GM21529 (cell line): ENCODE data around the gene GPANK1.

Experiments used
- ATAC-seq: cut with Tn5 transposase; IDR thresholded peaks from one replicate; pipeline ENCODE4 v1.9.1; 2021; ENCODE audit not compliant: unreplicated experiment

GPANK1 gene

DNA sequence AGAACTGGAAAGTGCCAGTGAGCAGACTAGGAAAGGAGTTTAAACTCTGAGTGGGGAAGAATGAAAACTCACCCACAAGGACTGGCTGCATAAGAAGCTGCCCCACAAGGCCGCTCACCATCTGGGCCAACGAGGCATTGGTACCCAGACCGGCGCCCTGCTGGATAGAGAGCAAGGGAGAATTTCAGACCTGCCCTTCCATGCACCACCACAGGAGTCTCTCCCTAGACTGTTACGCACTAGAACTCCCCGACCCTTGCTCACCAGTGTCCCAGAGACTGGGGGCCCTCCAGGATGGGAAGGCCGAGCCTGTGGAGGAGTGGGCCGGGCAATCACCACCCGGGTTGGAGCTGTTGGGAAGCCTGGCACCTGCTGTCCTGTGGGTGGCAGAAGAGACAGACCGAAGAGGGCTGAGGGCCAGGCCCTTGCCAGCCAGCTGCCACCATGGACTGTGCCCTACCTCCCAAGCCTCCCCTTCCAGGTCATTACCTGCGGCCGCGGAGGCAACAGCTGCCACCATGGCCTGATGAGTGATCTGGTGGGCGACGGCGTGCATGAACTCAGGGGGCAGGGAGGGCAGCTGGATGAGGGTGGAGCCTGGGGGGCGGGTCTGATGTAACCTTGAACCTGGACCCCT lies 20.9 kb downstream of the GPANK1 start:
- no peak for ATAC-seq

DNA sequence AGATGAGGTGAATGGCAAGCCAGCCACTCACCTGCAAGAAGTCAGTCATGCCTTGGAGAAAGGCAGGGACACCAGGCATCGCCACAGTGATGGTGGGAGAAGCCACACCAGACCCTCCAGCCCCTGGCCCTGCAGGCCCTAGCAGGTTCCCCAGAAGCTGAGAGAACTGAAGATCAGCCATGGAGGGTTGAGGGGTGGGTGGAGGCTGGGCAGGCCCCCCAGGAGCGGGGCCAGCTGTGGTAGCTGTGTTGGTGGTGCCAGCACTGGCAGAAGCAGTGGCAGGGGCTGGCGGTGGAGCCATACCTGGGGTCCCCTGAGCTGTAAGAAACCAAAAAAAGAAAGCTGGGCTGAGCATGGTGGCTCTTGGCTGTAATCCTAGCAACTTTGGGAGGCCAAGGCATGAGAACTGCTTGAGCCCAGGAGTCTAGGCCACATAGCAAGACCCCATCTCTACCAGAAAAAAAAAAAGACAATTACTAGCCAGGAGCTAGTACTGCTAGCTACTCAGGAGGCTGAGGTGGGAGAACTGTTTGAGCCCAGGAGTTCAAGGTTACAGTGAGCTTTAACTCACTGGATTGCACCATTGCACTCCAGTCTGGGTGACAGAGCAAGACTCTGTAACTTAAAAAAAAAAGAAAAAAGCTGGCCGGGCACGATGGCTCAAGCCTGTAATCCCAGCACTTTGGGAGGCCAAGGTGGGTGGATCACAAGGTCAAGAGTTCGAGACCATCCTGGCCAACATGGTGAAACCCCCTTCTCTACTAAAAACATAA lies 21.8 kb downstream of the GPANK1 start:
- no peak for ATAC-seq

GRCh38 chr6:31641370-31641769 lies 23.4 kb downstream of the GPANK1 start:
- ATAC-seq, result no peak

- ATAC-seq, result no peak
Observed at GRCh38 chr6:31640612-31641011, 24.2 kb downstream of the GPANK1 start.

- ATAC-seq, result no peak
Observed at GRCh38 chr6:31639449-31639861, 25.3 kb downstream of the GPANK1 start.

GRCh38 chr6:31639043-31639442 lies 25.8 kb downstream of the GPANK1 start:
- ATAC-seq, result no peak

DNA sequence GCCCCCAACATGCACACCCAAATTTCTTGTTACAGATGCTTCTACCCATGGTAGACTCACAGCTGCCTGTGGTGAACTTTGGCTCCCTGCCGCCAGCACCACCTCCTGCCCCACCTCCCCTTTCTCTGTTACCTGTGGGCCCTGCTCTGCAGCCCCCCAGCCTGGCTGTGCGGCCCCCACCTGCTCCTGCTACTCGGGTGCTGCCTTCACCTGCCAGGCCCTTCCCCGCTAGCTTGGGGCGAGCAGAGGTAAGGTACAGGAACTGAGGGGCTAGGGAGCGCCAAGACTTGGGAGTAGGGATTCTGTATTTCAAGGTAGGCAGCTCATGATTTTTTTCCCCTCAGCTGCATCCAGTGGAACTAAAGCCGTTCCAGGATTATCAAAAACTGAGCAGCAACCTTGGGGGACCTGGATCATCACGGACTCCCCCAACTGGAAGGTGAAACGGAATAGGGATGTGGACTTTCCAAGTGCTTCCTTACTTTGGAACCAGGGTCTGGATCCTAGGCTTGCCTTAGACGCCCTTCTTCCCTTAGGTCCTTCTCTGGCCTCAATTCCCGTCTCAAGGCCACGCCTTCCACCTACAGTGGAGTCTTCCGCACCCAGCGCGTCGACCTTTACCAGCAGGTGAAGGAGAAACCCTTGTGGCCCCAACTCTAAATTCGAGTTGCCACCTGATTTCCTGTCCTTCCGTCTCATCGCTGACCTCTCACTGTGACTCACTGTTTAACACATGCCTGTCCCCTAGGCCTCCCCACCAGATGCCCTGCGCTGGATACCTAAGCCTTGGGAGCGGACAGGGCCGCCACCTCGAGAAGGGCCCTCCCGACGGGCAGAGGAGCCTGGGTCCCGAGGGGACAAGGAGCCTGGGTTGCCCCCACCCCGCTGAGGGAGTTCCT lies 27.9 kb downstream of the GPANK1 start:
- ATAC-seq, result no peak

DNA sequence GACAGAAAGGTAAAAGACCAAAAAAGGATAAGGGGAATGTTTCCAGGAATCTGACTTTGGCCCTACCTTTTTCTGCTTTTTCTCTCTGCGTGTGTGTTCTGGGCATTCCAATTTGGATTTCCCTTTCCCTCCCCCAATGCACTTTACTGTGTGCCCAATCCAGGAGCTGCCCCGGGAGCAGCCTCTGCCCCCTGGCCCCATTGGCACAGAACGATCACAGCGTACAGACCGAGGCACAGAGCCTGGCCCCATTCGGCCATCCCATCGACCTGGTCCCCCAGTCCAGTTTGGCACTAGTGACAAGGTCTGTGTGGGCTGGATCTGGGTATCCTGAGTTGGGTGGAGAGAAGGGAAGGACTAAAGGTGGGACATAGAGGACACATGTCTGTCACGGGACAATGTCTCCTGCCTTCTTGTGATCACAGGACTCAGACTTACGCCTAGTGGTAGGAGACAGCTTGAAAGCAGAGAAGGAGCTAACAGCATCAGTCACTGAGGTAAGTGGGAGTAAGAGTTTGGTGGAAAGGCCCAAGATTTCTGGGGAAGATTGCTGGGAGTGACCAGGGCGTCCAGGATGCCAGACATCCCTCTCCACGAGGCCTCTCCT lies 29.7 kb downstream of the GPANK1 start:
- ATAC-seq, result no peak

- ATAC-seq, result no peak
Observed at GRCh38 chr6:31634131-31634530, 30.7 kb downstream of the GPANK1 start.

DNA sequence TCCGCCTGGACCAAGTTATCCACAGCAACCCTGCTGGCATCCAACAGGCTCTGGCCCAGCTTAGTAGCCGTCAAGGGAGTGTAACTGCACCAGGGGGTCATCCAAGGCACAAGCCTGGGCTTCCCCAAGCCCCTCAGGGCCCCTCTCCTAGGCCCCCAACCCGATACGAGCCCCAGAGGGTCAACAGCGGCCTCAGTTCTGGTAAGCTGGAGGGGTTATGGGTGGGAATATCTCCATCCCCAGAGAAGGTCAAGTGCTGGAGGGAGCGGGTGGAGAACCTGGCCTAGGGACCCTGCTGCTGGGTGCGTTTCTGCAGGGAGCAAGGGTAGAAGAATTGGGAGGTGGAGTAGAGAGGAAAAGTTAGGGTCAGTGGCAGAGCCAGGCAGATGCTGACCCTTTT lies 31.4 kb downstream of the GPANK1 start:
- no peak for ATAC-seq

DNA sequence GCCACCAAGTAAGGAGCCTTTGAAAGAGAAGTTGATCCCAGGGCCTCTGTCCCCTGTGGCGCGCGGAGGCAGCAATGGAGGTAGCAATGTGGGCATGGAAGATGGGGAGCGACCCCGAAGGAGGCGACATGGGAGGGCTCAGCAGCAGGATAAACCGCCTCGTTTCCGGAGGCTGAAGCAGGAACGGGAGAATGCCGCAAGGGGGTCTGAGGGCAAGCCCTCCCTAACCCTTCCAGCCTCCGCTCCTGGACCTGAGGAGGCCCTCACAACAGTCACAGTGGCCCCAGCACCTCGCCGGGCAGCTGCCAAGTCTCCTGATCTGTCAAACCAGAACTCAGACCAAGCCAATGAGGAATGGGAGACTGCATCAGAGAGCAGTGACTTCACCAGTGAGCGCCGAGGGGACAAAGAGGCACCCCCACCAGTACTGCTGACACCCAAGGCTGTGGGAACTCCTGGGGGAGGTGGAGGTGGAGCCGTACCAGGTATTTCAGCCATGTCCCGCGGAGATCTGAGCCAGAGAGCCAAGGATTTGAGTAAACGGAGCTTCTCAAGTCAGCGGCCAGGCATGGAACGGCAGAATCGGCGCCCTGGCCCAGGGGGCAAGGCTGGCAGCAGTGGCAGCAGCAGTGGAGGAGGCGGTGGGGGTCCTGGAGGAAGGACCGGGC lies 32.4 kb downstream of the GPANK1 start:
- ATAC-seq, result no peak

GRCh38 chr6:31631681-31632278 lies 33.0 kb downstream of the GPANK1 start:
- ATAC-seq, result no peak

- no peak for ATAC-seq
Observed at GRCh38 chr6:31631209-31631608, 33.6 kb downstream of the GPANK1 start.

DNA sequence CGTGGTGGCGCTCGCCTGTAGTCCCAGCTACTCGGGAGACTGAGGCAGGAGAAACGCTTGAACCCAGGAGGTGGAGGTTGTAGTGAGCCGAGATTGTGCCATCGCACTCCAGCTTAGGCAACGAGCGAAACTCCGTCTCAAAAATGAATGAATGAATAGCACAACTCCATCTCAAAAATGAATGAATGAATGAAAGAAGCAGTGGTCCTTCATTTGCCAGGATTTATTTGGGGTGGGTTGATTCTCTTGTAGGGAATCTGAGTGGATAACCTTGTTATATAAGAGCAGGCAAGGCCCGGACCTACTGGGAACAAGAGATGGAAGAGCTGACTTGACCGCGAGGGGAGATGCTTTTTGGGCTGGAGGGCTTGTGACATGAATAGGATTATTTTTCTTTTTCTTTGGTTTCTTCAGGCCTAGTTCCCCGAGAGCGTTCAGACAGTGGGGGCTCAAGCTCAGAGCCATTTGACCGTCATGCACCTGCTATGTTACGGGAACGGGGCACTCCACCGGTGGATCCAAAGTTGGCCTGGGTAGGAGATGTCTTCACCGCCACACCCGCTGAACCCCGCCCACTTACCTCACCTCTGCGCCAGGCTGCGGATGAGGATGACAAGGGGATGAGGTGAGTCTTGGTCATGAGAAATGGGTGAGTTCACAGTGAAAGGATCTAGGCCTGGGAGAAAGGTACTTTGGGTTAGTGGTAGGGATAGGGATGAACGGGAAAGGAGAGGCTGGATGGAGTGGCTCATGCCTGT lies 34.4 kb downstream of the GPANK1 start:
- no peak for ATAC-seq

GRCh38 chr6:31629014-31629413 lies 35.8 kb downstream of the GPANK1 start:
- ATAC-seq, result no peak

- ATAC-seq, result no peak
Observed at GRCh38 chr6:31627690-31628287, 37.0 kb downstream of the GPANK1 start.

DNA sequence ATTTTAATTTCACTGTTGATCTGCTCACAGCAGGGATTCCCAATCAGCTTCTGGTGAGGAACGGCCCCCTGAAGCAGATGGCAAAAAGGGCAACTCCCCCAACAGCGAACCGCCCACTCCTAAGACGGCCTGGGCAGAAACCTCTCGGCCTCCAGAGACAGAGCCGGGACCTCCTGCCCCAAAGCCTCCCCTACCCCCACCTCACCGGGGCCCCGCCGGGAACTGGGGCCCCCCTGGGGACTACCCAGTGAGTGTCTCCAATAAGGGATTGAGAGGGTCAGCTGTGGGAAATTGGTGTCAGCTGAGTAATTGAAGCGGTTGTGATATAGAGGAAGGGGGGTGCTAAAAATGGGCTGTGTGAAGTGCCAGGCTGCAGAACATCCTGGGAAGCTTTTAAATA lies 37.8 kb downstream of the GPANK1 start:
- no peak for ATAC-seq

DNA sequence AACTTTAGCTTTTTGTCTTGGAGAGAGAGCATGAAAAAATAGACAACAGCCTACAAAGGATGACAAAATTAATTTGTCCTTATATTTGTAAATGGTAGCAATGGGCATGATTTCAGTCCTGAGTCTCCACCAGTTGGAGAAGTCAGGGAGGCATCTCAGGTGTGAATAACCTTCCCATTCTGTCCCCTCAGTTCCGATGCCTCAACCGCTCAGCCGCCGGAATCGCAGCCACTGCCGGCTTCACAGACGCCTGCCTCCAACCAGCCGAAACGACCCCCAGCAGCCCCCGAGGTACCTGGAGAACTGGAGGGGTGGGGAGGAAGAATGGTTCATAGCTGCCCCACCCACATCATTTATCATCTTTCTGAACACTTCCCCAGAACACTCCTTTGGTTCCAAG lies 40.7 kb downstream of the GPANK1 start:
- ATAC-seq, result no peak

DNA sequence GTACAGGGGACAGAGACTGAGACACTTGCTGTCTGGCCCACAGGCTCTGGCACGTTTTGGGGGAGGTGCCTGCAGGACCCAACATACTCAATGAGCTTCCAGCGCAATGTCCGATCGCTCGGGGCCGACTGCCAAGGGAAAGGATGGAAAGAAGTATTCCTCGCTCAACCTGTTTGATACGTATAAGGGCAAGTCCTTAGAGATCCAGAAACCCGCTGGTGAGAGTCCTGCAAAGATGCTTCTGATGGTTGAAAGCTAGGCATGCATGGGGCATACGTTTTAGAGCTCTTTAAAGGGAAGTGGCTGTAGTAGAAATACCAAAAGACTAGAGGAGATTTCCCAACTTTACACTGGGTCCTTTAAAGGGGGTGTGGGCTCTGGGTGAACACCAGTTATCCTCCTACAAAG lies 42.1 kb downstream of the GPANK1 start:
- no peak for ATAC-seq
